HG02870 (cell line): ENCODE results near the gene SLC66A2.
A peak's percentile ranks its signal among the peaks of the same experiment; 100 is the strongest.
"Not testable (repeated sequence)": the region's sequence is repeated elsewhere in the genome, so short reads cannot be mapped to it uniquely, and the experiment has no call there.

Source experiments
- ATAC-seq: cut with Tn5 transposase; IDR thresholded peaks from one replicate; pipeline ENCODE4 v1.9.1; 2021; ENCODE audit warnings: mild to moderate bottlenecking, moderate library complexity; ENCODE audit not compliant: unreplicated experiment

The SLC66A2 gene

DNA sequence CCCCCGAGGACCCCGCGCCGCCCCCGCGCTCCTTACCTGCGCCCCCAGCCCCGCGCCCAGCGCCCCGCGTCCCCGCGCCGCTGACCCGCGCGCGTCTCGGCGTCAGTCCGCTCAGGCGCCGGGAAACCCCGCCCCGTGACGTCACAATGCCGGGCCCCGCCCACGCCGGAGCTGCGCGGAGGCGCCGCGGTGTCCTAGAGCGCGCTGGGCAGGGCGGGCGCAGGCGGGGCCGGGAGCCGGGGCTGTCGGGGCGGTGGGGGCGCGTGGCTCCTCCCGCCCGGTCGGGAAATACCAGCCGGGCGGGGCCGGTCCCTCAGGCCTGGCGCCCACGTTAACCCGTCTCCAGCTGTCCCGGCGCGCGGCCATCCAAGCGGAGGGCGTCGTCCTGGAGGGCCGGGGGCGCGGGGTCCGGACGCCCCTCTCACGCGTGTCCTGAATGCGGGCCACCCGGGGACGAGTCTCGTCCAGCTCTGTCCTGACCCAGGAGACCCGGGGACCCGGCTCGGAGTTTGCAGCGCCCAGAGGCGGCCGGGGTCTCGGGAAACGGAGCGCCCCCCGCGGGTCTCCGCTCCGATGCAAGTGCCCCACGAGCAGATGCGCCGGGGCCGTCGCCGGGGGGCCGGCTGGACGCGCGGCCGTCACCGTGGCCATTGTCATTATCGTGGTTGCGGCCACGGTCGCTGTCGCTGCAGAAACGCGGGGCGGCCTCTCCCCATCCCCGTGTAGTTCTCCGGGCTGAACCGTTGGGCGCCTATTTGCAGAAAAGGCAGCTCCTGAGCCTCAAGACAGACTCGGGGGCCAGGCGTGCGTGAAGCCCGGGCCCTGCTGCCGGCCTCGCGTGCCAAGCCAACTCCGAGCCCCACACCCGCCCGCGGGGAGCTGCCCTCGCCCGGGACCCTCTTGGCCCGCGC is at the start of gene SLC66A2:
Gene SLC66A2, minus strand, starts transcription at position 109 of the 911 bp plus-strand sequence. CDS start 727 bp downstream, outside the sequence.
- peak; percentile 63 for ATAC-seq

DNA sequence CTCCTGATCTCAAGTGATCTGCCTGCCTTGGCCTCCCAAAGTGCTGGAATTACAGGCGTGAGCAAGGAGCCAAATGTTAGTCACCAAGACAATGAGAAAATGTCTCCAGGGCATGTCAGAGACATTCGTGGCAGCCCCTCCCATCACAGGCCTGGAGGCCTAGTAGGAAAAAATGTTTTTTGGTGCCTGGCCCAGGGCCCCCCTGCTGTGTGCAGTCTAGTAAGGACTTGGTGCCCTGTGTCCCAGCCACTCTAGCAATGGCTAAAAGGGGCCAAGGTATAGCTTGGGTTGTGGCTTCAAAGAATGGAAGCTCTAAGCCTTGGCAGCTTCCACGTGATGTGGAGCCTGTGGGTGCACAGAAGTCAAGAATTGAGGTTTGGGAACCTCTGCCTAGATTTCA is 49.4 kb upstream of the SLC66A2 start:
- no peak for ATAC-seq

DNA sequence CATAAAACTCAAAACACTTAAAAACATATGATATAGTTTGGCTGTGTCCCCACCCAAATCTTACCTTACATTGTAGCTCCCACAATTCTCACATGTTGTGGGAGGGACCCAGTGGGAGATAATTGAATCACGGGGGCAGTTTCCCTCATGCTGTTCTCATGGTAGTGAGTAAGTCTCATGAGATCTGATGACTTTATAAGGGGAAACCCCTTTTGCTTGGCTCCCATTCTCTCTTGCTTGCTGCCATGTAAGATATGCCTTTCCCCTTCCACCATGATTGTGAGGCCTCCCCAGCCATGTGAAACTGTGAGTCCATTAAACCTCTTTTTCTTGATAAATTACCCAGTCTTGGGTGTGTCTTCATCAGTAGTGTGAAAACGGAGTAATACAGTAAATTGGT is 48.2 kb upstream of the SLC66A2 start:
- ATAC-seq = not testable (repeated sequence)

DNA sequence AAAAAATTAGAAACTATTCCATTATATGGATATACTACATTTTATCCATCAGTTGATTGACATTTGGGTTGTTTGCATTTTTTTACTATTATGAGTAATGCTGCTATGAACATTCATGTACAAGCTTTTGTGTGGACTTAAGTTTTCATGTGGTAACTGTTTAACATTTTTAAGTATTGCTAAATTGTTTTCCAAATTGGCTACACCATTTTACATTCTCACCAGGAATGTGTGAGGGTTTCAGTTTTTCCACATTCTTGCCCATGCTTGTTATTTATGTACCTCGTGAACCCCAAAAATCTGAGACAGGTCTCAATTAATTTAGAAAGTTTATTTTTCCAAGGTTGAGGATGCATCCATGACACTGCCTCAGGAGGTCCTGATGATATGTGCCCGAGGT is 40.0 kb upstream of the SLC66A2 start:
- ATAC-seq = no peak

DNA sequence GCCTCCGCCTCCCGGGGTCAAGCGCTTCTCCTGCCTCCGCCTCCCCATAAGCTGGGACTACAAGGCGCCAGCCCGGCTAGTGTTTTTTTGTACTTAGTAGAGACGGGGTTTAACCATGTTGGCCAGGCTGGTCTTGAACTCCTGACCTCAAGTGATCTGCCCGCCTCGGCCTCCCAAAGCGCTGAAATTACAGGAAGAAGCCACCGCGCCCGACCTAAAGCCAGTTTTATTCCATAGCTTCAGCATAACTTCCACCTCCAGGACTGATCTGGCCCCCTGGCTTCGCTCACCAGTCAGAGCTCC is 37.7 kb upstream of the SLC66A2 start:
- ATAC-seq = no peak

DNA sequence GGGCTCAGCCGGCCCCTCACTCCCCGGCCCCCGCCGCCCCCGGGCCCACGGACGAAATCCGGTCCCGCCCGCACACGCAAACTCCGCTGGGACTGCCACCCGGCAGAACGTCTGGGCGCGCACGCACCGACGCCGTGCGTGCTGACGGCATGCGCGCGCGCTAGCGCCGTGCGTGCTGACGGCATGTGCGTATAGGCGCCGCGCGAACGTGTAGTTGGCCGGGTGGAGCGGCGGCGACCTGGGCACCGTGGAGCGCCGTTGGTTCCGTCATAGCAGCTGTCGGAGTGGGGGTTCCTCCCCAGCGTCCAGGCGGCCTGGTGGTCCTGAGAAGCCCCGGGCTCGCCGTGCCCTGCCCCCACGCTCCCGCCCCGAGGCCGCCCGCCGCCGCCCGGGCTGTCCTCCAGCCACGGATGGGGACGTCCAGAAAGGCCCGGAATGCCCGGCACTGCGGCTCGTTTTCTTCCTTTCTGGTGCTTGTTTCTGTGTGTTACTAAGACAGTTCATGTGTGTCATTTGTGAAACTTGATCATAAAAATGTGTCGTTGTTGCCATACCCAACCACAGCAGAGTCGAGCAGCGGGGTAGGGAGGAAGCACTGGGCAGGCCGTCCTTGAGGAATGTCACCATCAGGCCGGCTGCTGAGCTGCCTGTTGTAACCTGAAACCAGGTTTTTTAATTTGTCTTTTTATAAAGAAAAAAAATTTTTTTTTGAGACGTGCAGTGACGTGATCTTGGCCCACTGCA is 37.2 kb upstream of the SLC66A2 start, which contains the start of gene TXNL4A:
Gene TXNL4A, minus strand, starts transcription at position 113 of the 744 bp plus-strand sequence. CDS start 171 bp downstream, outside the sequence.
- ATAC-seq = peak; percentile 94

DNA sequence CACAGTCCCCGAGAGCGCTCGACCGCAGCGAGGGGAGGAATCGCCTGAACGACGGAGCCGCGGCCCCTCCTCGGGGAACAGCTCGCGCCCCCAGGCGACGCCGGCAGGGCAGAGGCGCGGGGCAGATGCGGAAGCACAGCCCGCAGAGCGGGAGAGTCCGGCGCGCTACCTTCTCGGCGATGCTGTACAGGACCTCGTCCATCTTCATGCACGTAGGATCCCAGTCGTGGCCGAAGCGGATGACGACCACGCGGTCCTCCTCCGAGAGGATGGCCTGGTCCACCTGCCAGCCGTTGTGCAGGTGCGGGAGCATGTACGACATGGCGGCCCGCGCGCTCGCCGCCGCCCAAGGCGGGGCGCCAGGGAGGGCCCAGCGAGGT is 36.6 kb upstream of the SLC66A2 start:
- peak; percentile 53 for ATAC-seq

DNA sequence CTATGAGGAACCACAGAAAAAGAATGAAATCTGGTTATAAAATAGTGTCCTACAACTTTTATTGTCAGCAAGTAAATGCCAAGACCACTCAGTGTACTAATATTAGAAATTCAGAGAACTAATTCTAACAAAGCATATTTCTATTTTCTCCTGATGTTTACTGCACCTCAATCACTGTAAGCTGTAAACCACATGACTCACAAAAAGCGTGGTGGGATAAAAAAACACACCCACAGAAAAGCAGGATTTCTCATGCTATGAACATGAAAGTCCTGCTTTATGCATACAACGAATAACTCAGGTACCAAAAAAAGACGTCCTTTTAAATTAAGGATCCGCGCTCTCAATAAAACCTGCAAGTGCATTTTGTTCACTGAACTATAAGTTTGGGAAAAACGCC is 36.1 kb upstream of the SLC66A2 start:
- no peak for ATAC-seq

DNA sequence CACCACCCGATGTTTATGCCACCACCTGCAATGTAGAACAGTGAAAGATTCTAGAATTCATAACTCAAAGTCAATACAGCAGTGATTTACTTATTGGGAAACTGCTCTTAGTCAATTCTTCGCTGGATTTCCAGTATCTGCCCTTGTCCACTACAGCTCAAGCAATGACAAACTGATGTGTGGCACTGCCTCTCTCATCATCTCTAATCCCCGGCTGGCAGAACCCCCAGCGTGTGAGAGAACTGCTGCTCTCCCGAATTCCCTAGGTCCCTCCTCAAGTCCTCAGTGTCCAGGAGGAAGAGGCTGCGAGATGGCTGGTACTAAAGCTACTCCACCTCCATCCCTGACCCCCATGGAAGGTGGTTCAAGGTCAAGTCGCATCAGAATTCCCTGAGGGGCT is 35.3 kb upstream of the SLC66A2 start:
- ATAC-seq = no peak

DNA sequence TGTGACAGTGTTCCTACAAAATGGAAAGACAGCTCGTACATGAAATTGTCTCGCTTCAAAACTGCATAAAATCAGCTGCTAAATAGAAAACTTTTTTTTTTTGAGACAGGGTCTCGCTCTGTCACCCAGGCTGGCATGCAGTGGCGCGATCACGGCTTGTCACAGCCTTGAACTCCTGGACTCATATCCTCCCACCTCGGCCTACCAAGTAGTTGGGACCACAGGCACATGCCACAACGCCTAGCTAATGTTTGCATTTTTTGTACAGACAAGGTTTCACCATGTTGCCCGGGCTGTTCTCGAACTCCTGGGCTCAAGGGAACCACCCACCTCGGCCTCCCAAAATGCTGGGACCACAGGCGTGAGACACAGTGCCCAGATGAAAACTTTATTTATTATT is 33.7 kb upstream of the SLC66A2 start:
- no peak for ATAC-seq

DNA sequence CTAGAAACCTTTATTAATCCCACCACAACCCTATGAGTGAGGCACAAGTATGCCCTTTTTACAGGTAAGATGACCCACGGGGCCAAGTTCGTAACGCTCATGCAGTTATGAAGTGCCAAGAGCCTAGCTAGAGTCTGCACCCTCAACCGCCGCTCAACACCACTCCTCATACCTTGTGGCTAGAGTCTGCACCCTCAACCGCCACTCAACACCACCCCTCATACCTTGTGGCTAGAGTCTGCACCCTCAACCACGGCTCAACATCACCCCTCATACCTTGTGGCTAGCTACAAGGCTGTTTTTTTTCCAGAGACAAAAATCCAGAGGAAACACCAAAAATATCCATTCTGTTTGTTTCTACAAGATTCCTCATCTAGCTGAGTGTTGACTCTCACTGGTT is 32.3 kb upstream of the SLC66A2 start:
- no peak for ATAC-seq

DNA sequence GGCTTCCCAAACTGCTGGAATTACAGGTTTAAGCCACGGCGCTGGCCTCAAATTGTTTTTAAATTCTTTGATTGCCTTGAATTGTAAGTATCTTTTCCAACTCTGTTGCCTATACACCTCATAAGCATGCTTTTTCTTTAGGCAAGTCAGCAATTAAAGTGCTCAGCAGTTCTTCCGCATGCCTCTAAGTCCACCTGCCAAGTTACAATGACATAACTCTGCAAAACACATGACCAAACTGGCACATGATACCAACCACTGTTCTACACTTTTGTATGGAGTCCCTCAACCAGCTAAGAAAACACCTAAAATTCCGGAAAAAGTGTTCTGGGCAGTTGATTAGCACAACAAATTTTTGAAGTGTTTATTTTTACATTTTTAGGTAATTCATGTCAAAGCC is 31.8 kb upstream of the SLC66A2 start:
- no peak for ATAC-seq

DNA sequence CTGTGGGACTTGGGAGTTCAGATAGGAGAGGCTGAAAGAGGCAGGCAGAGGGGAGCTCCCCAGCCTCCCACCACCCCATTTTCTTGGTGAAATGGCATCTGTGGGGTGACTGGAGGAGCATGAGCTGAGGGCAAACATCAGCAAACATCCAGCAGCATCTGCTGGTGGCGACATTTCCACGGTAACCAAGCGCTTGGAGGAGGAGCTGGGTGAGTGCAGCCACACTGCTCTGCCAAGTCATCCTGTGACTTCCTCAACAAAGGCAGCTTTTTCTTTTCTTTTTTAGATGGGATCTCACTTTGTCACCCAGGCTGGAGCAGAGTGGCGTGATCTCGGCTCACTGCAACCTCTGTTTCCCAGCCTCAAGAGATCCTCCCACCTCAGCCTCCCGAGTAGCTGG is 31.3 kb upstream of the SLC66A2 start:
- no peak for ATAC-seq

DNA sequence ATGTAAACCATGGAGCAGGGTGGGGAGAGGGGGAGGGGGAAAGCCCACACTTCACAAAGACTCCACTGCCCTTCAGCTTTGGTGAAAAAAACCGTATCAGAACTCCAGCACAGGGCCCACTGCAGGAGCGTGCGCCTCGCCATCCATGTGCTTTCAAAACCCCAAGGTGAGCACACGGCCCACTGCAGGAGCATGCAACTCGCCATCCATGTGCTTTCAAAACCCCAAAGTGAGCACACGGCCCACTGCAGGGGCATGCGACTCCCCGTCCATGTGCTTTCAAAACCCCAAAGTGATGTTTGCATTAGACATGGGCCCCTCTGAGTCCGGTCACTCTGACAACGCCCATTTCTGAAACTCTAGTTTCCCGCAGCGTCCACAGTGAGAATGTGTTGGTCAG is 29.1 kb upstream of the SLC66A2 start:
- ATAC-seq = no peak

DNA sequence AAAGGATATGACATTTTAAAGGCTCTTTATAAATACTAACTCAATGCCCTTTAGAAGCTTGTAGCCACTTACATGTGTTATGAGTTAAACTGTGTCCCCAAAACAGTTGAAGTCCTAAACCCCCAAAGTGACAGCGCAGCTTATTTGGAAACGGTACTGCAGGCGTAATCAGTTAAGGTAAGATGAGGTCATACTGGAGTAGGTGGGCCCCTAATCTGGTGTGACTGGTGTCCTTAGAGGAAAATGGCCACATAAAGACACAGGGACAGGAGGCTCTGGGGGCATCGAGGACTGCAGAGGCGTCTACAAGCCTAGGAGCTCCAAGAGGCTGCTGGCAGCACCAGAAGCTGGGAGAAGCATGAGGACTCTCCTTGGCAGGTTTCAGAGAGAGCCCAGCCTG is 28.4 kb upstream of the SLC66A2 start:
- no peak for ATAC-seq

DNA sequence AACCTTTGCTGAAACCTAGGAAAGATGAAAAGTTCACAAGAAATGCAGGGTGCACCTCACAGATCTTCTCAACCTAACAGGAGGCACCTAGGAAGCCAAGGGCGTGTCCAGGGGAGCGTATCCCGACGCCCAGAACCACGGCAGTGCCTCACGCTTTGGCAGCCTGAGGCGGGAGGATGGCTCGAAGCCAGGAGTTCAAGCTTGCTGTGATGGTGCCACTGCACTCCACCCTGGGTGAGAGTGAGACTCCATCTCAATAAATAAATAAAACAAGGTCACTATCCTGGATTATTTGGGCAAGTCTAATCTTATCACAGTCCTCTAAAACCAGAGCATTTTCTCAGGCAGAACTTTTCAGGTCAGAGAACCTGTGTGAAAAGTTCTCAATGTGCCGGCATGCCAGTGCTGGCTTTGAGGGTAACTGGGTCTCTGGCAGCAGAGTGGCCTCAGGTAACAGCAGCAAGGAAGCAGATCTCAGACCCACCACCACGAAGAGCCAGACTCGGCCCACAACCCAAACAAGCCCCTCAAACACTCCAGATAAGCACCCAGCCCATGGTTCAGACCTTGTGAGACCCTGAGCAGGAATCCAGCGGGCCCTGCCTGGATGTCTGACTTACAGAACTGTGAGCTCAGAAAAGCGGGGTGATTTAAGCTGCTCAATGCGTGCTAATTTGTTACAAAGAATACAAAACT is 24.7 kb upstream of the SLC66A2 start:
- ATAC-seq = no peak

DNA sequence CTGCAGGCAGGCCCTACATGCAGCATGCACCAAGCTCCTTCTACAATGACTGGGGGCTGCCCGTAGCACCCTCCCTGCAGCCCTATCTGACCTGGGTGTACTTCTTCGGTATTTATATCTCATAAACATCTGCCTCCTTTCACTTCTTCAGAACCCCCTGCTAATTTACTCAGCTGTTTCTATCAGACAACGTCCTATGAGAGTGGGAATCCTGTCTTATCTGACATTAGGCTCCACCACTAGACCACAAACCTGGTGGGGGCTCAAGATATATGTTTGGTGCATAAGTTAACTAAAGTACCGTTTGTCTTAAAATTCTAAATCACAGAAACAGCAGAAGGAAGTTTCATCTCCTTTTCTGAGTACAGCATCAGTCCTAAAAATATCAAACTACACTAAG is 23.6 kb upstream of the SLC66A2 start:
- no peak for ATAC-seq

DNA sequence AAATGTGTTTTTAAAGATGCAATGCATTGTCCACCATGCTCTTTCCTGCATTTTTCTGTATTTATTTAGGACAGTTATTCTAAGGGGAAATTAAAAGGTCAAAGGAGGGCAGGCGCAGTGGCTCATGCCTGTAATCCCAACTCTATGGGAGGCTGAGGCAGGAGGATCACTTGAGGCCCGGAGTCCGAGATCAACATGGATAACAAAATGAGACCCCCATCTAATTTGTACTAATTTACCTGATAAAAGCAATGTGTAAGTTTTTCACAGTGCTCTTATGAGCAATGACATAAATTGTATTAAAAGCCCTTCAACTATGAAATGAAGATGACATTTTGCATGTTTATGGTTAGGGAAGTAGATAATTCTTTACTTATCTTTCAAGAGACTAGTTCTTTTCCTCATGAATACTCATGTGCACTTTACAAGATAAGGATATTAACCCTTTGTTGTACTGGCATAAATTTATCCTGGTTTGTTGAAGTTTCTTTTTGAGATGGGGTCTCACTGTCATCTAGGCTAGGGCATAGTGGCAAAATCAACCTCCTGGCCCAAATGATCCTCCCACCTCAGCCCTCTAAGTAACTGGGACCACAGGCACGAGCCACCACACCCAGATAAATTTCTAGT is 22.7 kb upstream of the SLC66A2 start:
- no peak for ATAC-seq

DNA sequence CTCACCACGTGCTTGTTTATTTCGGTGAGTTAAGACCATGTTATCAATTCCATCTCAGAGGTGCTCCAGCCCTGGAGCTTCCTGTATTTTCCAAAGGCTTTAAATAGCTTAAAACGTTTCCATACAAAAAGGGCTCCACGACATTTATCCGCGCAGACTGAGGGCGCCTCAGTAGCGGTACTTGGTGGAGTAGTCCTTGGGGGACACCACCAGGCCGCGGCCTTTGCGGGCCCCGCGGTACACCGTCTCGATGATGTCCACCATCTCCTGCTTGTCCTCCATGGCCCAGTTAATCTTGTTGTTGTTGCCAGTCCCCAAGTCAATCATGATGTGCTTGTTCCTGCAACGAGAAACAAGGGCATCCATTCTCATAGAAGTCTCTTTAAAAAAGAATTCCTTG is 22.1 kb upstream of the SLC66A2 start:
- no peak for ATAC-seq

DNA sequence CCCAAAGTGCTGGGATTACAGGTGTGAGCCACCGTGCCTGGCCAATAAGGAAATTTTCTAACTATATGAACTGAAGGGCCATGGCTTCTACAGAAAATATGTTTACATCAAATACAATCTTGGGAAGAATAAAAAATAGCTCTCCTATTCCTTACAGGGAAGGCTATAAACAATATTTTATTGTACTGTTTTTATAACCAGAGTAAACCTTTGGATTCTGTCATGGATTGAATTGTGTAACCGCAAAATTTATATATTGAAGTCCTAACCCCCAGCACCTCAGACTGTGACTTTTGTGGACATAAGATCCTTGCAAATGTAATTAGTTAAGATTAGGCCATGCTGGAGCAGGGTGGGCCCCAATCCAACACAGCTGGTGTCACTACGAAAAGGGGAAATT is 21.3 kb upstream of the SLC66A2 start:
- ATAC-seq = no peak

DNA sequence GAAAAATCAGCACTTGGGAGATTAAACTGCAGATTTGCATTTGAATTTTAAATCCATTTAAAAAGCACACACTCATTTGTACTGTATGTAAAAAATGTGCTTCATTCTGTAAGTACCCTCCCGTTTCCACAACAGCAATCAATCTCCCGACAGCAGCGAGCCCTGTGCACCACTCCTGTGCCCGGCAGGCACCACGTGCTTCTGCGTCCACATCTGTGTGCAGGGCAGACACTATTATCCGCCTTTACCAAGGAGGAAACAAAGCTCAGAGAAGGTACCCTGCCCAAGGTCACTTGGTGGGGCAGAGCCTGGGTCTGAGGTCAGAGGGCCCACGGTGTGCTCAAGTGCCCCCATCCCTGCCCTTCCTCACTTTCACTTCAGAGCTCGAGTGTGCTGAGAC is 20.5 kb upstream of the SLC66A2 start:
- no peak for ATAC-seq
